Upper lobe of right lung (tissue), 1 donor: ENCODE data around the gene NTNG1. TPM values are rescaled to one million over a fixed set of nuclear protein-coding genes. Genes with fewer than 3 reads are reported as not detected.

Experiments
- ATAC-seq: fragments of 200-7000 bp; cut with Tn5 transposase; one replicate; pipeline ENCODE4 v1.9.1; 2020; ENCODE audit warnings: mild to moderate bottlenecking, moderate library complexity
- DNase-seq: peaks from one replicate; pipeline ENCODE4 v3.0.0-alpha.2; 2020
- H3K27ac ChIP-seq: fragments of 200-600 bp; one replicate; pipeline ENCODE4 v1.8.0; 2022
- H3K27me3 ChIP-seq: fragments of 200-600 bp; one replicate; pipeline ENCODE4 v1.8.0; 2022; ENCODE audit warnings: mild to moderate bottlenecking
- H3K36me3 ChIP-seq: fragments of 200-600 bp; one replicate; pipeline ENCODE4 v1.8.0; 2022
- H3K4me1 ChIP-seq: fragments of 200-600 bp; one replicate; pipeline ENCODE4 v1.8.0; 2022
- H3K4me3 ChIP-seq: fragments of 200-600 bp; one replicate; pipeline ENCODE4 v1.8.0; 2022; ENCODE audit warnings: mild to moderate bottlenecking
- H3K9me3 ChIP-seq: fragments of 200-600 bp; one replicate; pipeline ENCODE4 v1.8.0; 2022
- CTCF ChIP-seq: fragments of 200-600 bp; IDR thresholded peaks from one replicate; pipeline ENCODE4 v1.8.0; 2022; ENCODE audit warnings: antibody characterized with exemption
- intact Hi-C: fragments of 100-400 bp; cut with DNase I; formaldehyde crosslinking; loops from one replicate; pipeline ENCODE4 v1.11.0; 2022
- total RNA-seq: library from RNA; stranded (reverse); fragmentation: NEBNext Ultra II Directional; extraction: Animal tissue kit (Norgen Biotek cat#: 25700); gene quantifications from one replicate; pipeline ENCODE4 v1.2.1, GENCODE V29; 2021
- donor health status: DM: no; HTN: yes; CAD: no; lungs with severe emphysema.

The NTNG1 gene
- total RNA-seq, 1 donor from 2014 or later = 12.6 TPM

- H3K9me3 ChIP-seq = no peaks in the 10 kb centered on the region
- ATAC-seq = no peak
Observed at GRCh38 chr1:107251839-107252238, 111.0 kb downstream of the NTNG1 start.

GRCh38 chr1:107252271-107252670 lies 111.4 kb downstream of the NTNG1 start:
- Histone ChIP-seq H3K36me3 (no peaks in the 10 kb centered on the region), H3K4me1 (no peaks in the 10 kb centered on the region), H3K27ac (no peak overlapping the region), H3K4me3 (no peak overlapping the region), H3K9me3 (no peaks in the 10 kb centered on the region), H3K27me3 (no peaks in the 10 kb centered on the region)
- TF ChIP-seq CTCF = no peak
- no peak for DNase-seq
- ATAC-seq = no peak
- intact Hi-C loops = no loop called here

More at GRCh38 chr1:107251839-107252238, 111.0 kb downstream of the NTNG1 start:
- no peak for DNase-seq
- no peaks in the 10 kb centered on the region for H3K4me1 ChIP-seq
- H3K36me3 ChIP-seq = no peaks in the 10 kb centered on the region
- TF ChIP-seq CTCF = no peak
- H3K4me3 ChIP-seq = no peak overlapping the region
- intact Hi-C loops = no loop called here
- no peaks in the 10 kb centered on the region for H3K27me3 ChIP-seq
- H3K27ac ChIP-seq = no peak overlapping the region

GRCh38 chr1:107254306-107254705 lies 113.5 kb downstream of the NTNG1 start:
- DNase-seq = no peak
- TF ChIP-seq CTCF = no peak
- no peaks in the 10 kb centered on the region for H3K36me3 ChIP-seq
- intact Hi-C loops = no loop called here
- no peaks in the 10 kb centered on the region for H3K9me3 ChIP-seq
- H3K4me1 ChIP-seq = no peaks in the 10 kb centered on the region
- no peak overlapping the region for H3K27ac ChIP-seq
- no peak for ATAC-seq
- no peak overlapping the region for H3K4me3 ChIP-seq
- H3K27me3 ChIP-seq = no peaks in the 10 kb centered on the region

- no peak overlapping the region for H3K27ac ChIP-seq
- no peak overlapping the region for H3K4me3 ChIP-seq
- ATAC-seq = no peak
- intact Hi-C loops = no loop called here
- DNase-seq = no peak
- no peak for TF ChIP-seq CTCF
- no peaks in the 10 kb centered on the region for H3K27me3 ChIP-seq
- H3K4me1 ChIP-seq = no peaks in the 10 kb centered on the region
- no peaks in the 10 kb centered on the region for H3K36me3 ChIP-seq
- H3K9me3 ChIP-seq = no peaks in the 10 kb centered on the region
Observed at GRCh38 chr1:107255469-107255868, 114.6 kb downstream of the NTNG1 start.

- ATAC-seq (no peak), DNase-seq (no peak)
- Histone ChIP-seq H3K4me1 (no peaks in the 10 kb centered on the region), H3K4me3 (no peak overlapping the region), H3K36me3 (no peaks in the 10 kb centered on the region), H3K27ac (no peak overlapping the region), H3K9me3 (no peaks in the 10 kb centered on the region), H3K27me3 (no peaks in the 10 kb centered on the region)
- intact Hi-C loops = no loop called here
- TF ChIP-seq CTCF = no peak
Observed at GRCh38 chr1:107262467-107263286, 121.8 kb downstream of the NTNG1 start.
